Dedifferentiated amniotic fluid mesenchymal stem cell (primary cell): ENCODE data around the gene GABRQ.

Experiments
- DNase-seq: peaks from one replicate; pipeline ENCODE4 v3.0.0-alpha.2; 2016; ENCODE audit errors: extremely low spot score

Gene GABRQ

GRCh38 chrX:152637649-152638442 is at the start of gene GABRQ:
Gene GABRQ, plus strand, starts transcription at chrX:152637895. Its CDS starts 308 bp downstream, at chrX:152638203.
- DNase-seq, result no peak

GRCh38 chrX:152588206-152588605 is 49.5 kb upstream of the GABRQ start:
- no peak for DNase-seq

- no peak for DNase-seq
Measured at GRCh38 chrX:152600853-152601633, 36.7 kb upstream of the GABRQ start.

GRCh38 chrX:152601848-152602616 is 35.7 kb upstream of the GABRQ start:
- DNase-seq, result no peak

GRCh38 chrX:152614791-152615190 is 22.9 kb upstream of the GABRQ start:
- DNase-seq, result no peak

- DNase-seq, result no peak
Measured at GRCh38 chrX:152619897-152620296, 17.8 kb upstream of the GABRQ start.

- peak; percentile 39 for DNase-seq
Measured at GRCh38 chrX:152632445-152633097, 5.1 kb upstream of the GABRQ start.

GRCh38 chrX:152635941-152636340 is 1.8 kb upstream of the GABRQ start:
- DNase-seq, result peak; percentile 50

- no peak for DNase-seq
Measured at GRCh38 chrX:152638443-152638904, 779 bp downstream of the GABRQ start.

GRCh38 chrX:152639426-152639825 is 1.7 kb downstream of the GABRQ start:
- no peak for DNase-seq

GRCh38 chrX:152640034-152640818 is 2.5 kb downstream of the GABRQ start:
- no peak for DNase-seq

GRCh38 chrX:152641256-152641875 is 3.7 kb downstream of the GABRQ start:
- no peak for DNase-seq

GRCh38 chrX:152641996-152642395 is 4.3 kb downstream of the GABRQ start:
- no peak for DNase-seq

- no peak for DNase-seq
Measured at GRCh38 chrX:152642931-152643564, 5.4 kb downstream of the GABRQ start.

GRCh38 chrX:152646961-152647360 is 9.3 kb downstream of the GABRQ start:
- DNase-seq, result no peak

GRCh38 chrX:152647978-152648377 is 10.3 kb downstream of the GABRQ start:
- no peak for DNase-seq

GRCh38 chrX:152652060-152652459 is 14.4 kb downstream of the GABRQ start:
- DNase-seq, result no peak

- DNase-seq, result no peak
Measured at GRCh38 chrX:152652467-152652866, 14.8 kb downstream of the GABRQ start.

GRCh38 chrX:152656087-152656486 is 18.4 kb downstream of the GABRQ start:
- no peak for DNase-seq

GRCh38 chrX:152656890-152657289 is 19.2 kb downstream of the GABRQ start:
- no peak for DNase-seq
